ENCODE data around the gene ITGB6.

- TF ChIP-seq CTCF (conservative IDR thresholded peaks at IDR 0.05; ENCODE audit: low read depth, low read length) (no peak), CHD1 (IDR thresholded peaks at IDR 0.05; ENCODE audit: low read depth, low read length) (no peak), POLR2A (IDR thresholded peaks at IDR 0.05; ENCODE audit: low read depth, low read length) (no peak), CEBPB (IDR thresholded peaks at IDR 0.05; ENCODE audit: low read depth, low read length) (no peak), RAD21 (IDR thresholded peaks at IDR 0.05; ENCODE audit: low read length) (no peak), BHLHE40 (IDR thresholded peaks at IDR 0.05; ENCODE audit: low read depth, low read length) (no peak), MAFK (IDR thresholded peaks at IDR 0.05; ENCODE audit: low read depth, low read length) (no peak), MAZ (IDR thresholded peaks at IDR 0.05; ENCODE audit: borderline replicate concordance, low read depth, low read length) (no peak), NFE2L2 (IDR thresholded peaks at IDR 0.05; ENCODE audit: low read depth, low read length) (no peak), MXI1 (IDR thresholded peaks at IDR 0.05; ENCODE audit: borderline replicate concordance, low read depth, low read length) (no peak), SMC3 (IDR thresholded peaks at IDR 0.05; ENCODE audit: low read depth, low read length) (no peak), USF2 (IDR thresholded peaks at IDR 0.05; ENCODE audit: low read depth, low read length) (no peak), RCOR1 (IDR thresholded peaks at IDR 0.05; ENCODE audit: insufficient replicate concordance, low read length) (no peak), ELK1 (IDR thresholded peaks at IDR 0.05; ENCODE audit: borderline replicate concordance, low read depth, low read length) (no peak)
Observed at GRCh38 chr2:160203007-160203406, 2.9 kb upstream of the ITGB6 start.
